HEK293 (cell line): ENCODE data around the gene ARHGEF7.

ENCODE experiments used
- CTCF ChIA-PET: fragments of 350-600 bp; formaldehyde crosslinking; extraction: SDS; loops from one replicate; lab custom pipeline; 2021; ENCODE audit warnings: antibody characterized with exemption; lab: Yijun Ruan, JAX
- POLR2A ChIA-PET: fragments of 300-600 bp; formaldehyde crosslinking; extraction: SDS; loops from one replicate; lab custom pipeline; 2020; ENCODE audit warnings: antibody characterized with exemption, inconsistent platforms; lab: Yijun Ruan, JAX
- H3K27ac ChIP-seq: fragments of 200-500 bp; sonication (Bioruptor generic); 2 replicates; pipeline ENCODE4 v1.5.1; 2014; ENCODE audit warnings: low read depth, low read length, control low read depth, inconsistent platforms; ENCODE audit errors: extremely low read depth
- H3K36me3 ChIP-seq, 2 experiments: fragments of 200-500 bp in 1 of 2; sonication (Bioruptor generic) in 1 of 2; 1 replicate in 1 of 2; 2 replicates in 1 of 2; pipeline ENCODE4 v1.5.1; 2014 to 2017; ENCODE audit warnings: inconsistent platforms in 2 of 2, low read length in 2 of 2; ENCODE audit not compliant: control insufficient read depth in 2 of 2, insufficient read depth in 1 of 2
- H3K4me1 ChIP-seq: fragments of 200-500 bp; sonication (Bioruptor generic); 2 replicates; pipeline ENCODE4 v1.5.1; 2014; ENCODE audit warnings: mild to moderate bottlenecking, low read length, inconsistent platforms; ENCODE audit not compliant: control insufficient read depth, insufficient read depth
- H3K4me3 ChIP-seq: 2 replicates; pipeline ENCODE4 v1.5.1; 2011; ENCODE audit warnings: low read depth, mild to moderate bottlenecking, control low read depth, low read length, moderate library complexity
- H3K9me3 ChIP-seq: fragments of 200-500 bp; sonication (Bioruptor generic); 2 replicates; pipeline ENCODE4 v1.5.1; 2014; ENCODE audit warnings: low read depth, low read length, inconsistent platforms; ENCODE audit not compliant: control insufficient read depth, insufficient read depth
- BCL11A ChIP-seq: fragments of 450-650 bp; formaldehyde crosslinking; IDR thresholded peaks from 2 replicates; pipeline ENCODE4 v1.5.1; 2016; ENCODE audit warnings: low read depth, missing biosample characterization, missing genetic modification characterization
- GLI4 ChIP-seq: fragments of 450-650 bp; formaldehyde crosslinking; IDR thresholded peaks from 2 replicates; pipeline ENCODE4 v1.5.1; 2016; ENCODE audit warnings: missing biosample characterization, missing genetic modification characterization
- KLF10 ChIP-seq: fragments of 450-650 bp; IDR thresholded peaks from 2 replicates; pipeline ENCODE4 v1.5.1; 2018; ENCODE audit warnings: missing biosample characterization, mild to moderate bottlenecking, missing genetic modification characterization
- PBX3 ChIP-seq: sonication (generic); formaldehyde crosslinking; IDR thresholded peaks from 2 replicates; pipeline ENCODE4 v1.8.1; 2022; ENCODE audit warnings: mild to moderate bottlenecking, moderate library complexity, missing genetic modification reagents
- SETDB1 ChIP-seq: IDR thresholded peaks from one replicate; pipeline ENCODE4 v1.6.1; 2017; ENCODE audit warnings: mild to moderate bottlenecking, low read length, moderate library complexity, mixed read lengths; ENCODE audit not compliant: insufficient read length
- ZNF114 ChIP-seq: fragments of 450-650 bp; formaldehyde crosslinking; IDR thresholded peaks from 2 replicates; pipeline ENCODE4 v1.5.0; 2017; ENCODE audit warnings: missing biosample characterization, missing genetic modification characterization
- ZNF138 ChIP-seq: fragments of 450-650 bp; formaldehyde crosslinking; IDR thresholded peaks from 2 replicates; pipeline ENCODE4 v1.5.1; 2016; ENCODE audit warnings: missing biosample characterization, missing genetic modification characterization, borderline replicate concordance
- ZNF140 ChIP-seq: fragments of 450-650 bp; formaldehyde crosslinking; IDR thresholded peaks from 2 replicates; pipeline ENCODE4 v1.5.1; 2016; ENCODE audit warnings: missing biosample characterization, missing genetic modification characterization
- ZNF248 ChIP-seq: fragments of 450-650 bp; formaldehyde crosslinking; IDR thresholded peaks from 2 replicates; pipeline ENCODE4 v1.5.1; 2017; ENCODE audit warnings: missing biosample characterization, missing genetic modification characterization
- ZNF510 ChIP-seq: fragments of 450-650 bp; formaldehyde crosslinking; IDR thresholded peaks from 2 replicates; pipeline ENCODE4 v1.5.1; 2018; ENCODE audit warnings: mild to moderate bottlenecking, missing genetic modification characterization, missing biosample characterization; ENCODE audit not compliant: insufficient replicate concordance
- ZNF530 ChIP-seq: fragments of 450-650 bp; formaldehyde crosslinking; IDR thresholded peaks from 2 replicates; pipeline ENCODE4 v1.5.1; 2016; ENCODE audit warnings: low read depth, missing biosample characterization, missing genetic modification characterization
- ZNF549 ChIP-seq: fragments of 450-650 bp; IDR thresholded peaks from 2 replicates; pipeline ENCODE4 v1.5.1; 2018; ENCODE audit warnings: missing biosample characterization, missing genetic modification characterization, mild to moderate bottlenecking, inconsistent platforms, moderate library complexity
- ZNF558 ChIP-seq: fragments of 450-650 bp; formaldehyde crosslinking; IDR thresholded peaks from 2 replicates; pipeline ENCODE4 v1.5.1; 2016; ENCODE audit warnings: missing biosample characterization, missing genetic modification characterization
- ZNF560 ChIP-seq: fragments of 450-650 bp; formaldehyde crosslinking; IDR thresholded peaks from 2 replicates; pipeline ENCODE4 v1.5.1; 2017; ENCODE audit warnings: missing biosample characterization, missing genetic modification characterization, borderline replicate concordance
- ZNF629 ChIP-seq: fragments of 450-650 bp; formaldehyde crosslinking; IDR thresholded peaks from 2 replicates; pipeline ENCODE4 v1.5.1; 2017; ENCODE audit warnings: missing biosample characterization, missing genetic modification characterization
- ZNF639 ChIP-seq: fragments of 450-650 bp; formaldehyde crosslinking; IDR thresholded peaks from 2 replicates; pipeline ENCODE4 v1.5.1; 2016; ENCODE audit warnings: missing biosample characterization, missing genetic modification characterization
- ZNF692 ChIP-seq: fragments of 450-650 bp; formaldehyde crosslinking; IDR thresholded peaks from 2 replicates; pipeline ENCODE4 v1.5.1; 2016; ENCODE audit warnings: missing biosample characterization, missing genetic modification characterization
- ZNF707 ChIP-seq: fragments of 450-650 bp; formaldehyde crosslinking; IDR thresholded peaks from 2 replicates; pipeline ENCODE4 v1.5.1; 2016; ENCODE audit warnings: missing biosample characterization, missing genetic modification characterization
- ZNF747 ChIP-seq: fragments of 450-650 bp; formaldehyde crosslinking; IDR thresholded peaks from 2 replicates; pipeline ENCODE4 v1.5.1; 2016; ENCODE audit warnings: missing biosample characterization, missing genetic modification characterization
- ZNF76 ChIP-seq: fragments of 450-650 bp; formaldehyde crosslinking; IDR thresholded peaks from 2 replicates; pipeline ENCODE4; 2016; ENCODE audit warnings: low read depth, missing biosample characterization, missing genetic modification characterization, borderline replicate concordance
- ZSCAN4 ChIP-seq: fragments of 450-650 bp; formaldehyde crosslinking; IDR thresholded peaks from 2 replicates; pipeline ENCODE4 v1.5.1; 2017; ENCODE audit warnings: missing biosample characterization, missing genetic modification characterization

ARHGEF7 gene

GRCh38 chr13:111286162-111286561 is 171.1 kb downstream of the ARHGEF7 start:
- H3K36me3 ChIP-seq = peaks cover 3 to 77% of the 10 kb centered on the region in 2 experiments; a peak in 2 of 3 replicates
- H3K4me3 ChIP-seq = no peak overlapping the region
- no peaks in the 10 kb centered on the region for H3K4me1 ChIP-seq
- H3K27ac ChIP-seq = no peak overlapping the region
- TF ChIP-seq ZNF114 (tag by site-specific recombination) = no peak
- no peak for TF ChIP-seq ZNF639 (tag by site-specific recombination)
- TF ChIP-seq ZNF76 (tag by site-specific recombination) = no peak
- TF ChIP-seq PBX3 (CRISPR knock-in tag) = no peak
- no peak for TF ChIP-seq ZNF560
- TF ChIP-seq ZNF140 (tag by site-specific recombination) = no peak
- TF ChIP-seq ZNF549 (tag by site-specific recombination) = no peak
- TF ChIP-seq ZNF747 (tag by site-specific recombination) = no peak
- no peak for TF ChIP-seq ZNF510 (tag by site-specific recombination)
- no peak for TF ChIP-seq ZSCAN4 (tag by site-specific recombination)
- TF ChIP-seq KLF10 (tag by site-specific recombination) = no peak
- no peak for TF ChIP-seq ZNF248 (tag by site-specific recombination)
- no peak for TF ChIP-seq GLI4 (tag by site-specific recombination)
- TF ChIP-seq ZNF629 (tag by site-specific recombination) = no peak
- no peak for TF ChIP-seq ZNF138 (tag by site-specific recombination)
- TF ChIP-seq SETDB1 = no peak
- H3K9me3 ChIP-seq = no peaks in the 10 kb centered on the region
- CTCF ChIA-PET = no interaction called here
- POLR2A ChIA-PET = no interaction called here

GRCh38 chr13:111286749-111287148 is 171.6 kb downstream of the ARHGEF7 start:
- no peak overlapping the region for H3K4me3 ChIP-seq
- no peaks in the 10 kb centered on the region for H3K9me3 ChIP-seq
- H3K27ac ChIP-seq = no peak overlapping the region
- TF ChIP-seq BCL11A (tag by site-specific recombination) (no peak), ZNF692 (tag by site-specific recombination) (no peak), ZNF560 (no peak), ZNF558 (tag by site-specific recombination) (no peak), ZNF707 (no peak), ZNF530 (tag by site-specific recombination) (no peak)
- peaks cover 3 to 74% of the 10 kb centered on the region in 2 experiments; a peak in 2 of 3 replicates for H3K36me3 ChIP-seq
- ChIA-PET CTCF (interaction anchor here (0.6 kb wide), 1 partner anchor 363 kb away, joined by 4 read pairs; no protein-coding TSS in a partner anchor), POLR2A (no interaction called here)
- H3K4me1 ChIP-seq = no peaks in the 10 kb centered on the region
